ENCODE measurements around the gene OR1I1. TPM values are rescaled to one million over a fixed set of nuclear protein-coding genes. Genes with fewer than 3 reads are reported as not detected.

The OR1I1 gene, protein sequence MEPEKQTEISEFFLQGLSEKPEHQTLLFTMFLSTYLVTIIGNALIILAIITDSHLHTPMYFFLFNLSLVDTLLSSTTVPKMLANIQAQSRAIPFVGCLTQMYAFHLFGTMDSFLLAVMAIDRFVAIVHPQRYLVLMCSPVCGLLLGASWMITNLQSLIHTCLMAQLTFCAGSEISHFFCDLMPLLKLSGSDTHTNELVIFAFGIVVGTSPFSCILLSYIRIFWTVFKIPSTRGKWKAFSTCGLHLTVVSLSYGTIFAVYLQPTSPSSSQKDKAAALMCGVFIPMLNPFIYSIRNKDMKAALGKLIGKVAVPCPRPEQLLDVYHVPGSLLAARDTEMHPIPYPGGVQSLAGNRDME
- not detected for total RNA-seq

DNA sequence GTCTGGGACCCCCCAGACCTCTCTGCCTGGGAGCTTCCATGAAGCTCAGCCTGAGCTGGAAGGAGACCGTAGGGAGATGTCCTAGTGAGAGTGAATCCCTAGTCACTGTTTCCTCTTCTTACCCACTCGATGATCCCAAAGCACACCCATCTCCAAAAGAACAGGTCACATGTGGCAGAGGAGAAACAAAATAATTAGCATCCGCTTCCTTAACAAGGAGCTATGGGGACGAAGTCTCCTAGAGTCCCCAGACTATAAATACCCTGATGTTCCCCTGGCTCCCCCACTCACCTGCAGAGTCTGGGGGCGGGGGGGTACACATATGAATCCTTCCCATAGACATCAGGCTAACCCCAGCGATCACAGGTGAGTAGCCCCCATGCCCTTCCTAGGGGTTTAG, at the start of gene OR1I1:
TSS of gene OR1I1 (plus strand) at position 301 of the 400 bp plus-strand sequence. CDS start 4,855 bp downstream, outside the sequence.

DNA sequence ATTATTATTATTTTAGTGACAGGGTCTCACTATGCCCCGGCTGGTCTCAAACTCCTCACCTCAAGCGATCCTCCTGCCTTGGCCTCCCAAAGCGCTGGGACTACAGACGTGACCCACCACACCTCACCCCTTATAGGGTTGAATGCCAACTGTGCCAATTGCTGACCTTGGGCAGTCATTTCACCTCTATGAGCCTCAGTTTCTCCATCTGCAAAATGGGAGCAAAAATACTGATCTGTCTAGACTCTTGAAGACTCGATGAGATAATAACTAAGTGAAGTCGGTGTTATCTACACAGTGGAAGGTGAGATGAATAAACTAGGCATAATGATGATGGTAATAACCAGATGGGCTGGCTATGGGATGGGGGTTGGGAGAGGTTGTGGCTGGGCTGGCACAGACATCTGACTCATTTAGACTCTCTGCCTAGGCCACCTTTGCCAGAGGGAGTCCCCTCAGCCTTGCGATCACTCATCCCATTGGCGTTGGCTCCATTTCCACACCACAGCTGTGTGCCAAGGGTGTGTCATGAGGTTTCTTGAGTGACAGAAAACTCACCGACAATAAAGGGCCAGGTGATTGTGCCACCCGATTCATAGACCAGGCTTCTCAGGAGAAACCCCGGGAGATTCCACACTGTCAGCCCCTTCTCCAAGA, 33.0 kb upstream of the OR1I1 start, which contains the start of gene CASP14:
TSS of gene CASP14 (plus strand) at position 596 of the 657 bp plus-strand sequence. CDS start 2,772 bp downstream, outside the sequence.

DNA sequence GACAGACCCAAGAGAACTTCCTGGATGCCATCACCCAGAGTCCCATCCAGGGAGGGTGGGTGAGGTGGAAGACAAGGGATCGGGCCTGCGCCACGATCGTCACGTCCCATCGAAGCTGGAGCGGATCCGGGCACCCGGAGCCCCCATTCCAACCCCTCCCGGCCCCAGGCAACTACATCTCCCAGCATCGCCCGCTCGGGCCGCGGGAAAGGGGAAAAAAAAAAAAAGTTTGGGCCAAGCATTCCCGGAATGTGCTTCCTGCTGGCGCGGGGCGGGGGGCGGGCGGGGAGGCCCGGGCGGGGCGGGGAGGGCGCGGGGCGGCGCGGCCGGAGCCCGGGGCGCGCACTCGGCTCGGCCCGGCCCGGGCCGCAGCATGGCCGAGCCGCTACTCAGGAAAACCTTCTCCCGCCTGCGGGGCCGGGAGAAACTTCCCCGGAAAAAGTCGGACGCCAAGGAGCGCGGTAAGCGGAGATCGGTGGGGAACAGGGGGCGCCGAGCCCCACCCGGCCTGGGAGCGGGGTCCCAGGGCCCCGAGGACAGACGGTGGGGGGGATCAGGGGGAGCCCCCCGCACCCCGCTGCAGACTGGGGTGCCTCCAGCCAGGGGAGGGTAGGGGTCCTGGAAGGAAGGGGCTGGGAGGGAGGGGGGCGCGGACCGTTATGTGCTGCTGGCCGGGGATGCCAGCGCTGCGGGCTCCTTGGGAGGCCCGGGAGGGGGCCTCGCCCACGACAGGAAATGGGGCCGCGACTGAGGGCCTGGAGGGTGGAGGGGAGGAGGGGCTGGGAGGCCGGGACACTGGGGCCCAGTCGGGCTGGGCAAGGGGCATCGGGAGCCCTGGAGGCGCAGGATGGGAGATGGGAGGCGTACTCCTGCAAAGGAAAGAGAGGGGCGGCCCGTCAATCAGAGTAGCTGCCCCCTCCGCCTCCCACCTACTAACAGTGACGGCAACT, 25.3 kb downstream of the OR1I1 start, which contains the start of gene SYDE1:
TSS of gene SYDE1 (plus strand) at position 341 of the 950 bp plus-strand sequence. CDS start at position 374, 33 bp downstream.

Other genes with a start within 250 kb of the OR1I1 start
- not detected for gene OR7A5, start 247.0 kb upstream of the OR1I1 start, total RNA-seq
- gene OR7C1, start 247.0 kb upstream of the OR1I1 start, total RNA-seq, result not detected
- gene OR7A10, start 233.3 kb upstream of the OR1I1 start, total RNA-seq, result not detected
- not detected for gene OR7A17, start 196.1 kb upstream of the OR1I1 start, total RNA-seq
- gene OR7C2, start 140.7 kb upstream of the OR1I1 start, total RNA-seq, result not detected
- not detected for gene SLC1A6, start 102.3 kb upstream of the OR1I1 start, total RNA-seq
- not detected for gene CASP14, start 32.7 kb upstream of the OR1I1 start, total RNA-seq
- gene SYDE1, start 25.2 kb downstream of the OR1I1 start, total RNA-seq, result under 1 TPM in 1 of 2 experiments, not detected in 1; 0.30 TPM
- gene NOTCH3, start 118.8 kb downstream of the OR1I1 start, total RNA-seq, result under 1 TPM in 1 of 2 experiments, not detected in 1; 0.12 TPM
- under 1 TPM in 1 of 2 experiments, not detected in 1; 0.19 TPM for gene EPHX3, start 150.2 kb downstream of the OR1I1 start, total RNA-seq

Measured in activated naive CD4-positive, alpha-beta T cell treated with anti-CD3 and anti-CD28 coated beads, Interleukin-2, amount 10 ng/mL, durations not matched to agents 5 hours and 36 hours (primary cell).